H9 (cell line): ENCODE measurements around the gene DENND10. TPM values are rescaled to one million over a fixed set of nuclear protein-coding genes. Genes with fewer than 3 reads are reported as not detected.

ENCODE experiments used
- DNase-seq: peaks from one replicate; pipeline ENCODE4 v3.0.0-alpha.2; 2017
- H2AFZ ChIP-seq: one replicate; pipeline ENCODE4 v1.6.1; 2013; ENCODE audit warnings: mild to moderate bottlenecking, low read length, control low read depth, moderate library complexity
- H2AK5ac ChIP-seq: 2 replicates; pipeline ENCODE4 v1.6.1; 2013; ENCODE audit warnings: low read length, control low read depth, mixed read lengths; ENCODE audit not compliant: insufficient read length
- H2BK120ac ChIP-seq: one replicate; pipeline ENCODE4 v1.6.1; 2013; ENCODE audit warnings: low read depth, mild to moderate bottlenecking, low read length, control low read depth, inconsistent platforms; ENCODE audit not compliant: poor library complexity, severe bottlenecking
- H2BK12ac ChIP-seq: 2 replicates; pipeline ENCODE4 v1.6.1; 2013; ENCODE audit warnings: low read length, control low read depth, mixed read lengths, low read depth; ENCODE audit not compliant: insufficient read length
- H2BK15ac ChIP-seq: 2 replicates; pipeline ENCODE4 v1.6.1; 2013; ENCODE audit warnings: low read depth, low read length, control low read depth
- H2BK20ac ChIP-seq: one replicate; pipeline ENCODE4 v1.6.1; 2013; ENCODE audit warnings: low read depth, mild to moderate bottlenecking, low read length, control low read depth, inconsistent platforms; ENCODE audit not compliant: poor library complexity, severe bottlenecking
- H2BK5ac ChIP-seq: 2 replicates; pipeline ENCODE4 v1.6.1; 2013; ENCODE audit warnings: low read length, control low read depth, mixed read lengths; ENCODE audit not compliant: insufficient read length
- H3K14ac ChIP-seq: 2 replicates; pipeline ENCODE4 v1.6.1; 2013; ENCODE audit warnings: low read length, control low read depth; ENCODE audit not compliant: insufficient read depth
- H3K18ac ChIP-seq: 2 replicates; pipeline ENCODE4 v1.6.1; 2013; ENCODE audit warnings: low read depth, mild to moderate bottlenecking, mixed read lengths, low read length, control low read depth; ENCODE audit not compliant: insufficient read length
- H3K23ac ChIP-seq: 2 replicates; pipeline ENCODE4 v1.6.1; 2013; ENCODE audit warnings: low read length, control low read depth, mixed read lengths, low read depth; ENCODE audit not compliant: insufficient read length
- H3K23me2 ChIP-seq: 2 replicates; pipeline ENCODE4 v1.6.1; 2013; ENCODE audit warnings: low read depth, mild to moderate bottlenecking, mixed read lengths, low read length, control low read depth; ENCODE audit not compliant: insufficient read length, poor library complexity, severe bottlenecking
- H3K27ac ChIP-seq: 2 replicates; pipeline ENCODE4 v1.5.1; 2013; ENCODE audit warnings: low read length, control low read depth, mixed read lengths, low read depth; ENCODE audit not compliant: insufficient read length
- H3K27me3 ChIP-seq: 2 replicates; pipeline ENCODE4 v1.6.1; 2013; ENCODE audit warnings: low read length, control low read depth, inconsistent platforms; ENCODE audit not compliant: insufficient read depth
- H3K4ac ChIP-seq: 2 replicates; pipeline ENCODE4 v1.6.1; 2013; ENCODE audit warnings: low read depth, mild to moderate bottlenecking, control low read depth, inconsistent platforms, low read length, moderate library complexity
- H3K4me1 ChIP-seq: 2 replicates; pipeline ENCODE4 v1.6.1; 2013; ENCODE audit warnings: low read length, control low read depth, inconsistent platforms; ENCODE audit not compliant: insufficient read depth
- H3K4me2 ChIP-seq: 2 replicates; pipeline ENCODE4 v1.6.1; 2013; ENCODE audit warnings: low read length, control low read depth, mixed read lengths; ENCODE audit not compliant: insufficient read length, insufficient read depth
- H3K56ac ChIP-seq: 2 replicates; pipeline ENCODE4 v1.6.1; 2013; ENCODE audit warnings: low read depth, mild to moderate bottlenecking, mixed read lengths, low read length, control low read depth; ENCODE audit not compliant: insufficient read length
- H3K79me1 ChIP-seq: 2 replicates; pipeline ENCODE4 v1.6.1; 2013; ENCODE audit warnings: low read depth, mild to moderate bottlenecking, moderate library complexity, low read length, control low read depth, inconsistent platforms; ENCODE audit not compliant: insufficient read depth, poor library complexity, severe bottlenecking
- H3K79me2 ChIP-seq: 2 replicates; pipeline ENCODE4 v1.6.1; 2013; ENCODE audit warnings: low read length, control low read depth, inconsistent platforms; ENCODE audit not compliant: insufficient read depth
- H3K9ac ChIP-seq: 2 replicates; pipeline ENCODE4 v1.6.1; 2013; ENCODE audit warnings: low read length, control low read depth, mixed read lengths; ENCODE audit not compliant: insufficient read length; ENCODE audit errors: extremely low read depth
- H3K9me3 ChIP-seq: one replicate; pipeline ENCODE4 v1.6.1; 2013; ENCODE audit warnings: low read depth, low read length, inconsistent platforms; ENCODE audit not compliant: control insufficient read depth
- H3T11ph ChIP-seq: one replicate; pipeline ENCODE4 v1.6.1; 2013; ENCODE audit warnings: mild to moderate bottlenecking, low read length, control low read depth, inconsistent platforms
- H4K20me1 ChIP-seq: one replicate; pipeline ENCODE4 v1.6.1; 2013; ENCODE audit not compliant: control insufficient read depth, insufficient read length, insufficient read depth
- H4K5ac ChIP-seq: 2 replicates; pipeline ENCODE4 v1.6.1; 2013; ENCODE audit warnings: low read depth, mild to moderate bottlenecking, mixed read lengths, low read length, control low read depth; ENCODE audit not compliant: insufficient read length
- H4K8ac ChIP-seq: replicated peaks from 2 replicates; pipeline ENCODE4 v1.6.1; 2013; ENCODE audit warnings: low read length, control low read depth, mixed read lengths, low read depth; ENCODE audit not compliant: insufficient read length
- H4K91ac ChIP-seq: 2 replicates; pipeline ENCODE4 v1.6.1; 2013; ENCODE audit warnings: low read depth, mild to moderate bottlenecking, moderate library complexity, mixed read lengths, low read length, control low read depth; ENCODE audit not compliant: insufficient read length
- H3K27ac Mint-ChIP-seq, 3 experiments: 2 replicates in 2 of 3; 3 replicates in 1 of 3; pipeline ENCODE4 v1.8.0; 2020 to 2021; ENCODE audit warnings: mixed read lengths in 3 of 3, mild to moderate bottlenecking in 1 of 3, moderate library complexity in 1 of 3
- H3K27me3 Mint-ChIP-seq: 2 replicates; pipeline ENCODE4 v1.8.0; 2021; ENCODE audit warnings: low read depth, mild to moderate bottlenecking, moderate library complexity, mixed read lengths
- H3K36me3 Mint-ChIP-seq, 3 experiments: 2 replicates in 2 of 3; 3 replicates in 1 of 3; pipeline ENCODE4 v1.8.0; 2020 to 2021; ENCODE audit warnings: low read depth in 3 of 3, mixed read lengths in 3 of 3; ENCODE audit not compliant: insufficient read depth in 1 of 3
- H3K4me1 Mint-ChIP-seq, 2 experiments: 2 replicates each; pipeline ENCODE4 v1.8.0; 2020; ENCODE audit warnings: mixed read lengths in 2 of 2
- H3K4me3 Mint-ChIP-seq, 2 experiments: 2 replicates in 1 of 2; 3 replicates in 1 of 2; pipeline ENCODE4 v1.8.0; 2020 to 2021; ENCODE audit warnings: mild to moderate bottlenecking in 2 of 2, mixed read lengths in 2 of 2, moderate library complexity in 1 of 2
- H3K9me3 Mint-ChIP-seq, 2 experiments: 2 replicates in 1 of 2; 3 replicates in 1 of 2; pipeline ENCODE4 v1.8.0; 2020; ENCODE audit warnings: mild to moderate bottlenecking in 2 of 2, mixed read lengths in 2 of 2, moderate library complexity in 1 of 2
- CTCF ChIP-seq: fragments of 200-600 bp; sonication (generic); conservative IDR thresholded peaks from 3 replicates; pipeline ENCODE4 v1.8.0; 2021; ENCODE audit warnings: antibody characterized with exemption, mild to moderate bottlenecking
- WGBS: extraction: QIAGEN DNeasy Blood & Tissue Kit; methylation state at CpG from one replicate; pipeline ENCODE4 v1.1.7; 2013; ENCODE audit warnings: missing lambda C conversion rate, low lambda C conversion rate, mixed read lengths; ENCODE audit not compliant: insufficient read length; ENCODE audit errors: extremely low coverage; 5-methylcytosine and 5-hydroxymethylcytosine counted together
- total RNA-seq: library from RNA; stranded (reverse); gene quantifications from 2 replicates; pipeline ENCODE4 v1.2.1, GENCODE V29; 2021

DENND10 gene
- total RNA-seq, 1 experiment from 2014 or later, result 63.2 TPM

GRCh38 chr10:119183664-119184412, 79.9 kb downstream of the DENND10 start:
- DNase-seq, result no peak
- H3K9me3 Mint-ChIP-seq, result peaks cover 11% of the 10 kb centered on the region in 2 experiments
- no peak overlapping the region for H2BK120ac ChIP-seq
- H3K4me2 ChIP-seq, result no peak overlapping the region
- H3K27ac ChIP-seq, result no peak overlapping the region
- no peaks in the 10 kb centered on the region for H3K79me1 ChIP-seq
- H3K18ac ChIP-seq, result no peak overlapping the region
- H3K36me3 Mint-ChIP-seq, result peaks cover 0 to 5% (median 5%) of the 10 kb centered on the region in 3 experiments; a peak in 5 of 7 replicates
- no peak overlapping the region for H3K4ac ChIP-seq
- no peak overlapping the region for H3K27ac Mint-ChIP-seq
- TF ChIP-seq CTCF, result no peak
- H3K56ac ChIP-seq, result no peak overlapping the region
- no peak overlapping the region for H3K14ac ChIP-seq
- no peak overlapping the region for H4K91ac ChIP-seq
- H3K4me1 ChIP-seq, result no peaks in the 10 kb centered on the region; the same call in 1 of the 2 replicates
- H3K4me1 Mint-ChIP-seq, result peaks cover 3 to 6% of the 10 kb centered on the region in 2 experiments; a peak in 3 of 4 replicates
- no peak overlapping the region for H2AK5ac ChIP-seq
- no peak overlapping the region for H4K8ac ChIP-seq
- no peak overlapping the region for H3T11ph ChIP-seq
- H2BK15ac ChIP-seq, result no peak overlapping the region
- H3K4me3 Mint-ChIP-seq, result no peak overlapping the region
- H3K27me3 Mint-ChIP-seq, result peaks cover 2% of the 10 kb centered on the region; the same call in 1 of the 2 replicates
- H3K23ac ChIP-seq, result no peak overlapping the region
- H2AFZ ChIP-seq, result no peak overlapping the region
- no peak overlapping the region for H2BK20ac ChIP-seq
- no peak overlapping the region for H4K5ac ChIP-seq
- no CpG with 5 or more reads among the region's 9 CpGs for WGBS
- no peaks in the 10 kb centered on the region for H4K20me1 ChIP-seq
- no peak overlapping the region for H3K9ac ChIP-seq
- H2BK5ac ChIP-seq, result no peak overlapping the region
- H3K79me2 ChIP-seq, result no peaks in the 10 kb centered on the region
- no peaks in the 10 kb centered on the region; the same call in 1 of the 2 replicates for H3K27me3 ChIP-seq
- H3K23me2 ChIP-seq, result no peaks in the 10 kb centered on the region
- no peaks in the 10 kb centered on the region for H3K9me3 ChIP-seq
- no peak overlapping the region for H2BK12ac ChIP-seq

Other genes starting within 250 kb of the DENND10 start
- 4.5 and 5.5 TPM in 2 replicates for gene NANOS1, start 74.4 kb upstream of the DENND10 start, total RNA-seq
- 206 TPM in 2 replicates for gene EIF3A, start 23.3 kb upstream of the DENND10 start, total RNA-seq
- 21.9 and 24.9 TPM in 2 replicates for gene SFXN4, start 61.6 kb downstream of the DENND10 start, total RNA-seq
- gene PRDX3, start 74.7 kb downstream of the DENND10 start, total RNA-seq, result 181 TPM in 2 replicates
- 1.1 and 1.2 TPM in 2 replicates for gene GRK5, start 103.5 kb downstream of the DENND10 start, total RNA-seq